DMS79 treated with DMSO at 0.1 percent for 48 hours (cell line): ENCODE measurements around the gene ABCA13.

Experiments used
- DNase-seq: peaks from one replicate; lab custom pipeline; 2025; lab: John Stamatoyannopoulos, UW

The ABCA13 gene

GRCh38 chr7:48428091-48428684 lies 256.9 kb downstream of the ABCA13 start:
- DNase-seq: no peak

GRCh38 chr7:48429117-48429516 lies 257.9 kb downstream of the ABCA13 start:
- DNase-seq: no peak

- no peak for DNase-seq
Observed at GRCh38 chr7:48438206-48438605, 266.9 kb downstream of the ABCA13 start.

DNA sequence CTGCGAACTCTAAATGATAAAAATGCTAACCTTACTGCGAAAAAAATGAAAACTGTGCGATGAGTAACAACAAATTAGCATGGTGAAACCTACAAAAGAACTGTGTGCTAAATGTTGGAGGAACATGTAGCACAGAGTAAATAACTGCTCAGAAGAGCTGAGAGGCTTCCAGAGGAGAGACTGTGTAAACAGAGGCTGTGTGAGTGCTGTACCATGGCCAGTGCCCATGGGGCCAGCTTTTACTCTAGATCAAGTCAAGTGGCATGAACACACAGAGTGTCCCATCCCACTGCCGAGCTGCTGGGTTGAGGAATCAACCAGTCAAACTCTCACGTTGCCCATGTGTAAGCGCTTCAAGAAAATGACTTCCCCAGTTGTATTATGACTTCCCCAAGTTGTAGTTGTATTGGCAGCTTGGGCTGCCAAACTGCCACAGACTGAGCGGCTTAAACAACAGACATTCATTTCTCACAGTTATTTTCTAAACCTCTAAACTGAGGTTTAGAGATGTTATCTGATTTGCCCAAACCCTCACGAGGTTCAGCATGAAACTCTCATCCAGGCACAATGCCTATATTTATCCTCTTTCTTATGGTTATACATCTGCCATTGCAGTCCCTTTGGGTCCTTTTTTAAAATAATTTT lies 270.7 kb downstream of the ABCA13 start:
- DNase-seq: no peak

DNA sequence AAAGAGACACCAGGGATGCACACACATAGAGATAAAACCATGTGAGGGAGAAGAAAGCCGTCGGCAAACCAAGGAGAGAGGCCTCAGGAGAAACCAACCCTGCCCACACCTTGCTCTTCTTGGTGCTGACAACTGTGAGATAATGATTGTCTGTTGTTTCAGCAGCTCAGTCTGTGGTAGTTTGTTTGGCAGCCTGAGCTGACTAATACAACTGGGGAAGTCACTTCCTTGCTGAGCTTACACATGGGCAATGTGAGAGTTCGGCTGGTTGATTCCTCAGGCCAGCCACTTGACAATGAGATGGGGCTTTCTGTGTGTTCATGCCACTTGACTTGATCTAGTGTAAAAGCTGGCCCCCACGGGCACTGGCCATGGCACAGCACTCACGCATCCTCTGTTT lies 271.8 kb downstream of the ABCA13 start:
- DNase-seq: no peak

DNA sequence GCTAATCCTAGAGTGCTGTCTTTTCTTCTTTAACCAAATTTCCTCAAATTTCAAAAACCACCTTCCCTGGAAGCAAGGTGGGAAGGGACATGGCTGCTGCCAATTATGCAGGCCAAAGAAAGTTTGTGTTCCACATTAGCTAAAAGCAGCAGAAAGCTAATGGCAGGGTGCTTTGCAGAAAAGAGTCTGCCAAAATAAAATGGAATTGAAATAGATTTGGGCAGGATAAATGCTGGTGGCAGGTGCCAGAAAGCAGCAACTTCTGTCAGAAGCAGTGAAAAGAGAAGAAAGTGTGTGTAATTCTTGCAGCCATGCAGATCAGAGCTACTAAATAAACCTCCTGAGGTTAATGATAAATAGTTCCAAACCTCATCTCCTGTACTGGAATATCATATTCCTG lies 275.5 kb downstream of the ABCA13 start:
- no peak for DNase-seq

- no peak for DNase-seq
Observed at GRCh38 chr7:48452218-48452617, 281.0 kb downstream of the ABCA13 start.

DNA sequence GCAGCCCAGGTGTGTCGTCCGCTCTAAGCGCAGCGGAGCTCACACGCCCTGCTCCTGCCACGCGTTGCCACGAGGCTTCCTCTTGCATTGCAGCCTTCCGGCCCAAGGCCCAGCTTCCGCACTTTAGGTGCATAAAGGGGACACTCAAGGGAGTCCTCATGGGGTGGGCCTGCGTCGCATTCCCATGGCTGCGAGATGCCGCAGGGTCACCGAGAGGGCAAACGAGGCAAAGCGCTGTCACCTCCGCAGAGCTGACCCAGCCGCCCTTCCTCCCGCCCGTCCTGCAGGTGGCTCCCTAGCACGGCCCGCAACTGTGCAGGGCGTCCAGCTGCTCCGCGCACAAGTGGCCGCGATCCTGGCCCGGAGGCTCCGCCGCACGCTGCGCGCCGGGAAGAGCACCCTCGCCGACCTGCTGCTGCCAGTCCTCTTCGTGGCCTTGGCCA lies 283.5 kb downstream of the ABCA13 start:
- no peak for DNase-seq

- no peak for DNase-seq
Observed at GRCh38 chr7:48455363-48455762, 284.1 kb downstream of the ABCA13 start.

DNA sequence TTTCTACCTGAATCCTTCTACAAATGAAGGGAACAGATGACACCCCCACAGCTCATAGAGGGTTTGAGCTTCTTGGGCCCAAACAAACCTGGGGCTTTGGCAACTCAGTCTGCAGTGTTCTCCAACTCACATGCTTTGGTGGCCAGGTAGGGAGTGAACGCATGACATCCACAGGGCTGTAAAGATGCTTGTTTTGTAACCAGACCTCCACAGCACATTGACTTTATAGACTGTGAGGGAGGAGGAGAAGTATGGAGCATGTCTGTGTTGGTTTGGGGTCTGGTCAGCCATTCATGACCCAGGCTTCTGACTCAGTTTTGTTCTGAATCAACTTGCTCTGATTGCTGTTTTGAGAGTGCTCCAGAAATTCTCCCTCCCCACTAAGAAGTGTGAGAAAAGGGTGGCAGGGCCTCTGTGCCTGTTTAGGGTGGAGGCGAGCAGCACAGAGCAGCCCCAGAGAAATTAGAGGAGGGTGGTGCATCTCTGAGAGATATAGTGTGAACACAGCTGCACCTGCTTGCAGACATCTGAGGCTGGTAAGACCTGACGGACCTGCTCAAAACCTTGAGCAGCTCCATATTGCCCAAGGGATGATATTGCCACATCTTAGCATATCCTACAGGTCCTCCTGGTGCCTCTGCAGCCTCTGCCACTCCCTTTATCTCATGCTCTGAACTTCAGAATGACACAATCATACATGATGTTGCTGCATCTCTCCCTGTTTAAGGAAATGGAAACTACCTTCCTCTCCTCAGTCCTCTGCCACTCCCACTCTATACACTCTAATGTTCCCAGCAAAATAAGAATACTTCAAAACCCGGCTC lies 287.7 kb downstream of the ABCA13 start:
- no peak for DNase-seq

GRCh38 chr7:48466713-48467112 lies 295.5 kb downstream of the ABCA13 start:
- no peak for DNase-seq

DNA sequence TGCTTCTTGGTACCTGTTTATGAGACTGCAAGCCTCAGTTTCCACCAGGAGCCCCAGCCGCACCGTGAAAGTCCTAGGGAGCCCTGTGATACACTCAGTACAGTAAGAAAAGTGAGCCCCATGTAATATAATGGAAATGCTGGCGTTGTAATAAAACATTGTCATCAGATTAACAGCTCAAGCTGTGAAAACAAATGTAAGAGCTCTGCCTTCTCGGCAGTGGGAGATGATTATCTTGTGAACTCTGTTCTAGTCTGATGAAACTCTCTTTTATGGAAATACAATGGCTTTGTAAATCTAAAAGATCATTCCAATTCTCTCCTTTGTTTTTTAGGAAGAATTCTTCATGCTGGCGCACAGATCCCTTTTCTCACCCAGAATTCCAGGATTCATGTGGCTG lies 299.9 kb downstream of the ABCA13 start:
- no peak for DNase-seq

GRCh38 chr7:48472640-48473039 lies 301.4 kb downstream of the ABCA13 start:
- DNase-seq: no peak

DNA sequence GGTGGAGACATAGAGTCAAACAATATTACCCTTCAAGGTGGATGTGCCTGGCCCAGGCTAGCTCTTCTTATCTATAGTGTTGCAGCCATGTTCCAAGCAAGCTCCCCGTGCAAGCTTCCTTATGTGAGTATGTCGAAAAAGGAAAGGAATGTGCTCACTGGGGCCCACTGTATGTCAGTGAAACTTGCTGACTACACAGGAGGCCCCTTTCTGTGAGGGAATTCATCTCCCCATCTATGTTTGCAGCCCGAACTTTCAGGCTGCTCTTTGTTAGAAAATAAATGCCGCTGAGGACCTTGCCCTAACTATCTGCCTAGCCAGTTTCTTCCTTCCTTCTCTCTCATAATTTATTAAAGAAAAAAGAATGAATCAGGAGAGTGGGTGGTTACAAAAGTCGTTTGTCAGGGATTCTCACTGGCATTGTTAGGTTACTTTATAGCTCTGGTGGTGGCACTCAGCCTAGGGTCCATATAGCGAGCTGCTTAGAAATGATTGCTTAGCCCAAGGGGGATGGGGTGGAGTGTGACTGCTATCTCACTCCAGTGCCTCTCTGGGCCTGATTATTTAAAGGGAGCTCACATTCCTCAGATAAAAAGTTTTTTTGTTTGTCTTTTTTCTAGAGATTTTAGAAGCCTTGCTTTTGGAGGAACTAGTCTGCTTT lies 302.1 kb downstream of the ABCA13 start:
- no peak for DNase-seq

DNA sequence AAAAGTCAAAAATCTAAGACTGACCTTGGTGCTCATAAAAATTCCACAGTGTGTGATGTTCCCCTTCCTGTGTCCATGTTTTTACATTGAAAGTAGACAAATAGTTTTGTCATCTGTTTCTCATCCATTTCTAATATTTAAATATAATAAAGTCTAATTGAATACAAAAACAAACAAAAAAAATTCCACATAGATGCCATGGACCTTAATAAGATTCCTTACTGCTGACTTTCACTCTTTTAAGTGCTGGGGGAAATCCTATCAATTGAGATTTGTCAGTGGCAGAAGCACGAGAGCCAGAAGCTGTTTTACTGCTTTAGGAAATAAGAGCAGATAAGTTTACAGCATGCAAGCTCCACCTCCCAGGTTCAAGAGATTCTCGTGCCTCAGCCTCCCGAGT lies 310.0 kb downstream of the ABCA13 start:
- DNase-seq: no peak

- DNase-seq: no peak
Observed at GRCh38 chr7:48497521-48497920, 326.3 kb downstream of the ABCA13 start.

DNA sequence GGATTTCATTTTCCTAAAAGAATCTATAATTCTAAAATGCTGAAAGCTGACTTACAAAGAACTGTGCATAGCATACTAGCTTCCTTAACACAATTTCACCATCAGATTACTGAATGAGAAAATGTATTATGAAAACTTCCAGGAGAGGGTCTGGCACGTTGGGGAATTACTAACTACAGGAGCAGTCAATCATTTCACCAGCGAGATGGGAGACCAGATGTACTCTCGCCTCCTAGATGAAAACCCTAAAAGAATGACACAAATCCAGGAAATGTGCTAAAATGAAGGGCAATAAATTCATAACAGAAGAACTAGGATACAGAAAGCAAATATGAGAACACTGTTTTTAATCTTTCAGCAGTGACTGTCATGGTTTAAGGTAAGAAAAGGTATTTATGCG lies 330.8 kb downstream of the ABCA13 start:
- no peak for DNase-seq

DNA sequence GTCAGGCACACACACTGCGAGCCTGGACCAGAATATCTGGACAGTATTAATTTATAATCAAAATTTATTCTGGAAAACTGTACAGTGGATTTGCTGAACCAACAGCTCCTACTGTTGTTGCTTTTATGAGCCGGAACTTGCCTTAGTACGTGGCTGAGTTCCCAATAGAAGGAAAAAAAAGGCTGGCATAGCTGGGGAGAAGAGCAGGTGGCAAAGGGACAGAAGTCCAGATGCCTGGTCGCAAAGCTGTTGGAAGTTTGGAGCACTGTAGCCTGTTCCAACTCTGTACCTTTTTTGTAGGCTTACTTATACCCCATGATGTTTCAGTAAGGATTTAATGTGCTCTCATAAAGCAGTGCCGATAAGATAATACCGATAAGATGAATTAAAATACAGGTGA lies 333.8 kb downstream of the ABCA13 start:
- no peak for DNase-seq

DNA sequence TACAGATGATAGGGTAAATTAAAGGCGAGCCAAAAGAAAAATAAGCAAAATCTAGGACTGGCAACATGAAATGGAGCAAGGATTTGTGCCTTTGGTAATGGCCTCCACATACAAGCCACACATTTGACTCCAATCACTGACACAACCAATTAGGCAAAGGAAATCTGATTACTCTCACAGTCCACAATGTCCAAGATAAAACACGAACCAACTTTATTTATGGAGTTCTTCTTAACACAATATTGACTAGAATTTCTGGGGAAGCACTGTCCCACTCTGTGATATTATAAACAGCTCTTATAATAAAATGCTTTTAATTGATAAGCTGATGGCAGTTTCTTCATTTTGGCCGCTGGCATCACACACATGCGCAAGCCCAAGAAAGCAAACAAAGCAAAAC lies 334.2 kb downstream of the ABCA13 start:
- DNase-seq: no peak

- DNase-seq: no peak
Observed at GRCh38 chr7:48506569-48506968, 335.3 kb downstream of the ABCA13 start.

DNA sequence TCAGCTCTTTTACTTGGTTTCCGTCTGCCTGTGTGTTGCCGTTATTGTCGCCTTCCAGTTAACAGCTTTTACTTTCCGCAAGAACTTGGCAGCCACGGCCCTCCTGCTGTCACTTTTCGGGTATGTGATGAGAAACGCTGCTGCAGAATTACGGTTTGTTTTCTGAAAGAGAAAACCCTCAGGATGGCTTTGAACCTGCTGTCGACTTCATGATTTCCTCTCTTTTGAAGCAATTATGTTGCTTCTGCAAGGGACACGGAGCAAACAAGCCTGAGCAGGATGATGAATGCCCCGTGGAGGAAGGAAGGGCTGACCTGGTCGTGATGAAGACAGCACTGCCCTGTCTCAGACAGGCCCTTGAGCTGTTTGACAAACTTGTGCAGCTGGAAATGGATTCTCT lies 339.8 kb downstream of the ABCA13 start:
- DNase-seq: no peak

DNA sequence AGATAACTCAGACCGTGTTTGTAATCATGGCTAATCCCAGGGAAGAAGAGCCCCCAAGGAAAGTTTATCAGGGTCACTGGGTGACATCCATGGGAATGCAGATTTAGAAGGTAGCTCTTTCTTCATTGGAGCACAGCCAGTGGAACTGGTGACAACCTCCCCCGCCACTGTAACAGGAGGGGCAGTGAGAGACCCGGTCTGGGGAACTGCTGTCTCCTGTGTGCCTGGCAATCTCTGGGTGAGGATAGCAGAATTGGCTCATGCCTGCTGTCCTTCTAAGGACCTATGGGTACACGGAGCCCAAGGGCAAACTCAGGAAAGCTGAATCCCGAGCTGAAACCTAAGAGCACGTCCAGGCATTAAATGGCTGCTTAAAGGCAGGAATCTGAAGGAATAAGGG lies 341.6 kb downstream of the ABCA13 start:
- no peak for DNase-seq

GRCh38 chr7:48515171-48515570 lies 343.9 kb downstream of the ABCA13 start:
- DNase-seq: no peak
